PC-9 (cell line): ENCODE data around the gene DDX10. TPM values are rescaled to one million over a fixed set of nuclear protein-coding genes. Genes with fewer than 3 reads are reported as not detected.

Experiments
- BruUV-seq: library from RNA; stranded (reverse); fragments of 400-500 nt; replicated peaks from 2 replicates; lab custom pipeline; 2021; lab: Mats Ljungman, UMichigan
- CTCF ChIA-PET: fragments of 300-600 bp; sonication (Branson Sonifier 250); formaldehyde crosslinking; loops from one replicate; lab custom pipeline; 2022; ENCODE audit warnings: antibody characterized with exemption; lab: Charles Lee
- POLR2A ChIA-PET: fragments of 300-600 bp; sonication (Branson Sonifier 250); formaldehyde crosslinking; loops from one replicate; lab custom pipeline; 2022; ENCODE audit warnings: antibody characterized with exemption; ENCODE audit not compliant: unreplicated experiment; lab: Charles Lee
- DNase-seq, 2 experiments: peaks; one replicate each; pipeline versions ENCODE4 v3.0.0 to v3.0.0-alpha.2; 2015 to 2022; ENCODE audit warnings: mixed read lengths in 1 of 2
- H2AFZ ChIP-seq: fragments of 200-600 bp; sonication (generic); 2 replicates; pipeline ENCODE4 v1.8.1; 2017; ENCODE audit warnings: antibody characterized with exemption
- H3F3A ChIP-seq: fragments of 200-600 bp; sonication (generic); 2 replicates; pipeline ENCODE4 v1.8.1; 2017; ENCODE audit warnings: antibody characterized with exemption, mild to moderate bottlenecking, low read depth; ENCODE audit not compliant: insufficient read depth
- H3K27ac ChIP-seq: fragments of 200-600 bp; sonication (generic); 2 replicates; pipeline ENCODE4 v1.6.1; 2016; ENCODE audit warnings: mixed run types
- H3K27me3 ChIP-seq: fragments of 200-600 bp; sonication (generic); 2 replicates; pipeline ENCODE4 v1.6.1; 2016; ENCODE audit warnings: low read depth, mixed run types; ENCODE audit not compliant: insufficient read depth
- H3K36me3 ChIP-seq: fragments of 200-600 bp; sonication (generic); 2 replicates; pipeline ENCODE4 v1.6.1; 2016; ENCODE audit warnings: low read depth, mixed run types
- H3K4me1 ChIP-seq: fragments of 200-600 bp; sonication (generic); replicated peaks from 2 replicates; pipeline ENCODE4 v1.6.1; 2016; ENCODE audit warnings: mixed run types; ENCODE audit not compliant: insufficient read depth
- H3K4me2 ChIP-seq: fragments of 200-600 bp; sonication (generic); 2 replicates; pipeline ENCODE4 v1.6.1; 2017; ENCODE audit warnings: mixed run types
- H3K4me3 ChIP-seq: fragments of 200-600 bp; sonication (generic); 2 replicates; pipeline ENCODE4 v1.6.1; 2016; ENCODE audit warnings: mixed run types
- H3K79me2 ChIP-seq: fragments of 200-600 bp; sonication (generic); 2 replicates; pipeline ENCODE4 v1.6.1; 2017; ENCODE audit warnings: low read depth, mixed run types
- H3K9me2 ChIP-seq: fragments of 200-600 bp; sonication (generic); 2 replicates; pipeline ENCODE4 v1.8.1; 2017; ENCODE audit warnings: mild to moderate bottlenecking; ENCODE audit not compliant: insufficient read depth
- H3K9me3 ChIP-seq: fragments of 200-600 bp; sonication (generic); 2 replicates; pipeline ENCODE4 v1.8.1; 2016; ENCODE audit warnings: low read depth; ENCODE audit not compliant: insufficient read depth
- H4K20me1 ChIP-seq: fragments of 200-600 bp; sonication (generic); 2 replicates; pipeline ENCODE4 v1.8.1; 2017; ENCODE audit not compliant: insufficient read depth
- EZH2 ChIP-seq: fragments of 200-600 bp; sonication (generic); IDR thresholded peaks from 2 replicates; pipeline ENCODE4 v1.8.0; 2017; ENCODE audit warnings: antibody characterized with exemption, low read depth
- intact Hi-C: fragments of 100-400 bp; cut with micrococcal nuclease; formaldehyde crosslinking; loops from one replicate; pipeline ENCODE4 v1.10.0; 2022; ENCODE audit not compliant: unreplicated experiment
- total RNA-seq: library from RNA; stranded (reverse); gene quantifications from 2 replicates; pipeline ENCODE4 v1.2.3, GENCODE V29; 2021
- TF ChIP-seq, protein P1 (sequence below): fragments of 200-600 bp; sonication (generic); conservative IDR thresholded peaks from 2 replicates; pipeline ENCODE4 v1.6.1; 2017; ENCODE audit warnings: mixed run types, antibody characterized with exemption, mild to moderate bottlenecking, moderate library complexity

DDX10 gene
- total RNA-seq, 1 experiment from 2014 or later = 26.4 TPM

- H4K20me1 ChIP-seq = no peaks in the 10 kb centered on the region; the same call in 1 of the 2 replicates
- no peaks in the 10 kb centered on the region for H3K4me1 ChIP-seq
- H2AFZ ChIP-seq = no peak overlapping the region
- H3K27ac ChIP-seq = no peak overlapping the region
- DNase-seq = no peak
- ChIA-PET CTCF (no interaction called here), POLR2A (no interaction called here)
- TF ChIP-seq EZH2 = no peak
- TF ChIP-seq, protein P1, sequence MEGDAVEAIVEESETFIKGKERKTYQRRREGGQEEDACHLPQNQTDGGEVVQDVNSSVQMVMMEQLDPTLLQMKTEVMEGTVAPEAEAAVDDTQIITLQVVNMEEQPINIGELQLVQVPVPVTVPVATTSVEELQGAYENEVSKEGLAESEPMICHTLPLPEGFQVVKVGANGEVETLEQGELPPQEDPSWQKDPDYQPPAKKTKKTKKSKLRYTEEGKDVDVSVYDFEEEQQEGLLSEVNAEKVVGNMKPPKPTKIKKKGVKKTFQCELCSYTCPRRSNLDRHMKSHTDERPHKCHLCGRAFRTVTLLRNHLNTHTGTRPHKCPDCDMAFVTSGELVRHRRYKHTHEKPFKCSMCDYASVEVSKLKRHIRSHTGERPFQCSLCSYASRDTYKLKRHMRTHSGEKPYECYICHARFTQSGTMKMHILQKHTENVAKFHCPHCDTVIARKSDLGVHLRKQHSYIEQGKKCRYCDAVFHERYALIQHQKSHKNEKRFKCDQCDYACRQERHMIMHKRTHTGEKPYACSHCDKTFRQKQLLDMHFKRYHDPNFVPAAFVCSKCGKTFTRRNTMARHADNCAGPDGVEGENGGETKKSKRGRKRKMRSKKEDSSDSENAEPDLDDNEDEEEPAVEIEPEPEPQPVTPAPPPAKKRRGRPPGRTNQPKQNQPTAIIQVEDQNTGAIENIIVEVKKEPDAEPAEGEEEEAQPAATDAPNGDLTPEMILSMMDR = no peak
- H3K36me3 ChIP-seq = no peaks in the 10 kb centered on the region
- H3K9me3 ChIP-seq = no peaks in the 10 kb centered on the region
- H3F3A ChIP-seq = no peaks in the 10 kb centered on the region
- H3K4me2 ChIP-seq = no peak overlapping the region
- H3K4me3 ChIP-seq = no peak overlapping the region
- H3K79me2 ChIP-seq = no peaks in the 10 kb centered on the region
- no TSS peak for BruUV-seq
- H3K9me2 ChIP-seq = no peaks in the 10 kb centered on the region
- no peaks in the 10 kb centered on the region for H3K27me3 ChIP-seq
- intact Hi-C loops = no loop called here
Observed at GRCh38 chr11:108824545-108824944, 159.7 kb downstream of the DDX10 start.

DNA sequence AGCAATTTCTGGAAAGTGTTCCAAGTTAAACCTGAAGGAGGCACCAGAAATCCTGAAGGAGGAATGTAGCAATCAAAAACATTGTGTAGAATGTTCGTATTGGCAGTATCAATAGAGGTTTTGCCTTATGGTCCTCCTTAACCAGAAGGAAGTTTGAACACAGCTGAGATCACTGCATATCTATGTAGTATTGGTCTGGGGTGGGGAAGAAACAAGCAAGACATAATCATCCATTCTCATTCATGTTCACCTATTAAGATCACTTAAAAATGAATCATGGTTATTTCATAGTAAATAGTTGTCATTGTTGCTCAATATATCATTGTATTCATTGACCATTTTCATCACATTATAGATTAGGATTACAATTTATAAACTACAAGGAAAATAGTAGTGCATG, 160.5 kb downstream of the DDX10 start:
- CTCF ChIA-PET = no interaction called here
- intact Hi-C loops = no loop called here
- no TSS peak for BruUV-seq
- no peak overlapping the region for H2AFZ ChIP-seq
- H3K9me2 ChIP-seq = no peaks in the 10 kb centered on the region
- no peaks in the 10 kb centered on the region for H3K36me3 ChIP-seq
- no peaks in the 10 kb centered on the region for H3K27me3 ChIP-seq
- no peak for DNase-seq
- no peaks in the 10 kb centered on the region for H3K4me1 ChIP-seq
- H3K27ac ChIP-seq = no peak overlapping the region
- POLR2A ChIA-PET = no interaction called here
- H3F3A ChIP-seq = no peaks in the 10 kb centered on the region
- H3K4me2 ChIP-seq = no peak overlapping the region
- no peaks in the 10 kb centered on the region for H3K9me3 ChIP-seq
- no peak for TF ChIP-seq EZH2
- TF ChIP-seq, protein P1 = no peak
- no peaks in the 10 kb centered on the region for H3K79me2 ChIP-seq
- no peaks in the 10 kb centered on the region; the same call in 1 of the 2 replicates for H4K20me1 ChIP-seq
- no peak overlapping the region for H3K4me3 ChIP-seq

DNA sequence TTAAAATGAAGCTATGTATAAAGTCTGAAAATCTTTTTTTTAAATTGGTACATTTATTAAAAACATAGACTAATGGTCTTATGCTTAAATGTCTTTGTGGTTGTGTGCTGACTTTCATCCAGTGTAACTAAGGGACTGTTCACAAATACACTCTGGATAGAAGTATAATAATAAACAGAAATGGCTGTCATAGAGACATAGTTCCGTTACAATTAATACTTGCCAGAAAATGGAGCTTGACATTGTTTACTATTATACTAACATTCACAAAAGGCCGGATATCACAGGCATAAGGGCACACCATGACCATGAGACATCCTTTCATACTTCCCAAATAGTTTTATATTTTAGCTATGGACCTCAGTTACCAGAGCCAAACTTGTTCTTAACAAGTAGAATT, 161.3 kb downstream of the DDX10 start:
- H3K4me2 ChIP-seq = no peak overlapping the region
- no peaks in the 10 kb centered on the region for H3F3A ChIP-seq
- no peaks in the 10 kb centered on the region for H3K27me3 ChIP-seq
- TF ChIP-seq, protein P1 = no peak
- no peak for TF ChIP-seq EZH2
- no peak overlapping the region for H2AFZ ChIP-seq
- H3K9me3 ChIP-seq = no peaks in the 10 kb centered on the region
- H3K27ac ChIP-seq = no peak overlapping the region
- no peaks in the 10 kb centered on the region; the same call in 1 of the 2 replicates for H4K20me1 ChIP-seq
- ChIA-PET POLR2A (no interaction called here), CTCF (no interaction called here)
- DNase-seq = no peak
- no peaks in the 10 kb centered on the region for H3K9me2 ChIP-seq
- H3K4me3 ChIP-seq = no peak overlapping the region
- no peaks in the 10 kb centered on the region for H3K36me3 ChIP-seq
- H3K79me2 ChIP-seq = no peaks in the 10 kb centered on the region
- H3K4me1 ChIP-seq = no peaks in the 10 kb centered on the region
- no TSS peak for BruUV-seq
- intact Hi-C loops = no loop called here
